TTC549 (cell line): ENCODE measurements around the gene ARSD.
A peak's percentile ranks its signal among the peaks of the same experiment; 100 is the strongest.
"Not testable (repeated sequence)": the region's sequence is repeated elsewhere in the genome, so short reads cannot be mapped to it uniquely, and the experiment has no call there.

Source experiments
- FAIRE-seq: peaks from 2 replicates; lab custom pipeline; 2012; peaks lifted over from hg19 to GRCh38; lab: Jason Lieb, UNC

Gene ARSD

DNA sequence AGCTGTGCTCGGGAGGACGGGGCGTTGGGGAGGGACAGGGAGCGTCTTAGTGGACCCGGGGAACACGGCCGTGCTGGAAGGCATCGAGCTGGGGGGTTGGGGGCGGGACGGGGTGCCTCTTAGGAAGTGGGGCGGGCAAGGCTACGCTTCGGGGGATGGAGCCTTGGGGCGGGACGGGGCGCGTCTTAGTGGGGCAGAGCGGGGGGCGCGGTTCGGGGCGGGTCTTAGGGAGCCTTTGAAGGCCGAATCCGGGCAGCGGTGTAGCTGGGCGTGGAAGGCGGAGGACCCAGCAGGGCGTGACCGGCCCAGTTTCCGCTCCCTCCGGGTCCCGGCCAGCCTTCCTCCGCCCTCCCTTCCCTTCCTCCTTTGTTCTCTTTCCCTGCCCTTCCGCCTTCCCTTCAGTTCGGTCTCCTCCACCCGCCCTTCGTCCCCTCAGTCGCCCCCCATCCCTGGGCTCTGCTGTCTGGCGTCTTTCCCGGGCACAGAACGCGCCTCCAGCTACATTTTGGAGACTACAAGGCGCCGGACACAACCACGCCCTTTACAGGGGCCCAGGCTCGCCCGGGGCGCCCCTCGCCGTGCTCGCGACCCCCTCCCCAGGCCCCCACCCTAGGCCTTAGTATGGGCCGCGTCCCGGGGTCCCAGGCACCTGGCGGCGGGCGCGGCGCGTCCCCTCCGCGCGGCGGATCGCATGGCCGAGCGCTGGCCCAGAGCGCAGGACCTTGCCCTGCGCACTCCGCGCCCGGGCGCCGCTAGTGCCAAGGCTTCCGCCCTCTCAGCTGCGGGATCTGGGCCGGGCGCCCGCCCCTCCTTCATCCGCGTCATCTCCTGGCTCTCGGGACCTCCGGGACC, at the start of gene ARSD:
TSS of gene ARSD (minus strand) at position 757 of the 852 bp plus-strand sequence. CDS start at position 693, 64 bp downstream.
- FAIRE-seq = peak; percentile 29

DNA sequence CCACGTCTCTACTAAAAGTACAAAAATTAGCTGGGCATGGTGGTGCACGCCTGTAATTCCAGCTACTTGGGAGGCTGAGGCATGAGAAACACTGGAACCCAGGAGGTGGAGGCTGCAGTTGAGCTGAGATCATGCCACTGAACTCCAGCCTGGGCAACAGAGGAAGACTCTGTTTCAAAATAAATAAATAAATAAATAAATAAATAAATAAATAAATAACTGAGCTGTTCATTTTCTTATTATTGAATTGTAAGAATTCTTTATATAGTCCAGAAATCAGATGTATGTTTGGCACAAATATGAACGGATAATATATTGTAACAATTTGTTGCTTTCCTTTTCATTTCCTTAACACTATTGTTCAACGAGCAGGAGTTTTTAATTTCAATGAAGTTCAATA, 49.5 kb upstream of the ARSD start:
- FAIRE-seq = not testable (repeated sequence)

DNA sequence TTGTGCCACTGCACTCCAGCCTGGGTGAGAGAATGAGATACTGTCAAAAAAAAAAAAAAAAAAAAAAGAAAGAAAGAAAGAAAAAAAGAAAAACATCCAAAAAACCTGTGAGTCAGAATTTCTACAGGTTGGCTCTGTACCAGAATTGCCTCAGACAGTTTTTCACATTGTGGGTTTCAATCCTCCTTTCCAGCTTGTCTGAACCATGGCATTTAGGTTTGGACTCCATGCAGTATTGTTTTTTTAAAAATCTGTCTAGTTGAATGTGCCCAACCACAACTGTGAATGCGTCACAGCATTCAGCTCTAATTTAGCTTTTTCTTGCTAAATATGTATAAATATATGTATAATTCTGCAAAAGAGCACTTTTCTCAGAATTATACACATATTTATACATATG, 45.8 kb upstream of the ARSD start:
- FAIRE-seq = no peak

DNA sequence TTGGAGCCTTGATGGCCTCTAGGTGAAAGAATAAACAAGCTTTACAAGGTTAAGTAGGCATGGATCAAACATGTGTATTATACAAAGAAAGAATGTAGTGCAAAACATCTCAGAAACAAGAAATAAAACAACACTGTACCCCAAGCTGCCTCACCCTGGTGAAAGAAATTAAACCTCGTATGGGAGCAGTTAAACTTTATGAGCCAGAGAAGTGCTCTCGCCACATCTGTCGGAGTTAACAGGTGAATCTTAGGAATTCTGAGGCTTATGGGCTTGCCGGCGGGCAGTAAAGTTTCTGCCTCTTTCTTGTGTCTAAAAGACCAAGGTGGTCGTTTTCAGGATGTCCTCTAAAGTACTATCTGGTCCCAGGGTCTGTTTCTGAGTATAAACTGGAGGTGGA, 43.3 kb upstream of the ARSD start:
- no peak for FAIRE-seq

DNA sequence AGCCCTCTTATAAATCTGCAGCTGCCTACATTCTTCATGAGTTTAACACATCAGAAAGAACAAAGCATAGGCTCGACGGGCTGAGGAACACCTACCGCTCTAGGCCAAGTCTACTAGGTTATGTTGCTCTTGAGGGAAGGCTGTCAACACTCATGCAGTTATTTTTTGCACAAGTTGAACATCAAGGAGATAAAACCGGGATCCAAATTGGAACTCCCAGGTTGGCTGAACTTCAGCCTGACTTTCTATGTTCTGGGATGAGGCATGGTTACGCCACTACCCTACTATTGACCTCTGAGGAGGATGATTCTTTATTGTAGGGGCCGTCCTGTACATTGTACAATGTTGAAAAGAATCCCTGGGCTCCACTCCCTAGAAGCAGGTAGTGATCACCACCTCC, 39.9 kb upstream of the ARSD start:
- FAIRE-seq = no peak

DNA sequence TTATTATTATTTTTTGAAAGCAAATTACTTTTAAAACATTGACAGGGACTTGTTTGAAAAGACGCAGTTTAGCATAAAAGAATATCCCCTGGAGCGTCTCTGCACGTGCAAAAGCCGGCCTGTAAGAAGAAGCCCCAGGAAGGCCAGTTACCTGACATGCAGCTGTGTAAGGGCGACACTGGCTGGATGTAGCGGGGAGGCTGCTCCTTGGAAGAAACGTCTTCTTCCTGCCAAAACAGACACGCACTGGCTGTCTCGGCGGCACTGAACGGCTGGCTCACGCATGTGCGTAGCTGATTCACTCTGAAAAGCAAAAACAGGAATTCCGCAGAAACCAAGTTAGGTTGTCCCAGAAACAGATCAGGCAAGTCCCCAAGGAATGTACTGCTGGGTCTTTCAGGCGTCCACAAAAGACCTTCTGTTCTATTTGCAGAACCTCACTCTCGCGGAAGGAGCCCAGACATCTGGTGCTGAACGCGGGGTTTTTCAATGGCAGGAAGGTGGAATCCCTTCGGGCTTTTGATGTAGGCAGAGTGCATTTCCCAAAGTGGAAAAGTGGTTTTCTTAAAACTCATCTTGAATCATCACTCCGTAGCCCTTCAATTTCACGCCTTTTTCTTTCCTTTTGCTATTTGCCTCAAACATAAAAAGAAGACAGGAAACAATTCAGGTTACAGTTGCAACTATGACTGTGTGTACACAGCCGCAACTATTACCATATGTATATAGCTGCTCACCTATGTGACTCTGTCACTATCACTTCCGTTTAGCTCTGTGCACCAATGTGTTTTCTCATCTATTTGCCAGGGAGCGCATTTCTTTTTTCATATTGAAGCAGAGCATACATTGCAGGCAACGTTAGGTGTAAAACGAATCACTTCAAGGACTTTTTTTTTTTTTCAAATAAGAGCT, 39.1 kb upstream of the ARSD start:
- no peak for FAIRE-seq

DNA sequence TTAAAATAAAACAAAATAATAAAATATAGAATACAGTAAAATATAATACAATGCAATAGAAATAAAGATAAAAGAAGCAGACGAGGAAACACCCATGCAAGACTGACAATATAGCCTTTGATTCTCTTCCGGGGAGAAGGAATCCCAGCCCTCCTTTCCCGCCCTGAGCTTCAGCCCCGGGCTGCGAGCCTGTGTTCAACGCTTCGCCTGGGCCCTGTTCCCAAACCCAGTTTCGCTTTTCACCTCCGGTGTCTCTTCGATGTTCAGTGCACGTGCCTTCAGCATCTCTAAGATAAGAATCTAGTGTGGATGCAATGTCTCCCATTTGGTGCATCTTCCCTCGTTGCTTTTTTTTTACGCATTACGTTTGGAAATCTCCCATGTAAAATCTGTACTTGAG, 38.4 kb upstream of the ARSD start:
- no peak for FAIRE-seq

GRCh38 chrX:2967012-2967411, 37.9 kb upstream of the ARSD start:
- FAIRE-seq = no peak

- no peak for FAIRE-seq
Measured at GRCh38 chrX:2965965-2966364, 36.8 kb upstream of the ARSD start.

GRCh38 chrX:2963992-2964794, 35.1 kb upstream of the ARSD start:
- peak; percentile 96 for FAIRE-seq

DNA sequence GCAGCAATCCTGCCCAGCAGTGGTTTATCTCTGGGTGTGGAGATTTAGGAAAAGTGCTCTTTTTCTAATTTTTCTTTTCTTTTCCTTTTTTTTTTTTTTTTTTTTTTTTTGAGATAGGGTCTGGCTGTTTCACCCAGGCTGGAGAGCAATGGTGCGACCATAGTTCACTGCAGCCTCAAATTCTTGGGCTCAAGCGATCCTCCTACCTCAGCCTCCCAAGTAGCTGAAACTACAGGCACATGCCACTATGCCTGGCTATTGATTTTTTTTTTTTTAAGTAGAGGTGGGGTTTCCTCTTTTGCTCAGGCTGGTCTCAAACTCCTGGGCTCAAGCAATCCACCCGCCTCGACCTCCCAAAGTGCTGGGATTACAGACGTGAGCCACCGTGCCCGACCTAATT, 34.3 kb upstream of the ARSD start:
- FAIRE-seq = not testable (repeated sequence)

GRCh38 chrX:2962381-2962780, 33.2 kb upstream of the ARSD start:
- no peak for FAIRE-seq

DNA sequence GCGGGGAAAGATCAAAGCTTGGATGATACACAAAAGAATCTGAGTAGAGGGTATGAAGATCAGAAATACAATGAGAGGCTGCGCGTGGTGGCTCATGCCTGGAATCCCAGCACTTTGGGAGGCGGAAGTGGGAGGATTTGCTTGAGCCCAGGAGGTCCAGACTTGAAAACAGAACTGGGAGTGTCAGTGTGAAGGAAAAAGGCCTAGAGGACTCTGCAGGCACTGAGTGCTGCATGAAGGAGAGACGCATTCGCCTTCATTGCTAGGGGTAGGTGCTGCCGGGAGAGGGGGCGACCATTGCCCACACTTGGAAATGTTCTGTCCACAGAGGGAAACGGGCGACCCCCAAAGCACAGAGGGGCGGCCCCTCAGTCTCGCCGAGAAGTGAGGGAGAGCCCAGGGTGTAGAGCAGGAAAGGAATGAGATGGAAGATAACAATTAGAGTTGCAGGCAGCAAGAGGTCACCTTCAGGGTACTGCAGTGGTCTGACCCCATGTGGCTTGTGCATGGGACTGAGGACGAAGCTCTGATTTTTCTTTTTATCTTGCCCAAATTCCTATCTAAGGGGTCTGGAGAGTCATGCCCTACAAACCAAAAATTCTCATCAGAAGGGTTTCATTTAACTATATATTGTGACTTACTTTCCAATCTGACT, 31.8 kb upstream of the ARSD start:
- FAIRE-seq = no peak

- no peak for FAIRE-seq
Measured at GRCh38 chrX:2958199-2958598, 29.1 kb upstream of the ARSD start.

DNA sequence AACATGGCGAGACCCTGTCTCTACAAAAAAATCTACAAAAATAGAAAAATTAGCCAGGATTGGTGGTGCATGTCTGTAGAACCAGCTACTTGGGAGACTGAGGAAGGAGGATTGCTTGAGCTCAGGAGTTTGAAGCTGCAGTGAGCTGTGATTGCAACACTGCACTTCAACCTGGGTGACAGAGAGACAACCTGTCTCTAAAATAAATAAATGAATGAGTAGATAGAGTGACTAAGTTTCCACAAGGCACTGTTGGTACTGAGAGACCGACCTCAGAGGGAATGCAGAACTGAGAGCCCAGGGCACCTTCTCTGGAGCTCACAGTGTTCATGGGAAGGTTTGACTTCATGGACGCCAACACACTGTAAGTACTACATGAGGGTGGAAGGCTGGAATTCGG, 26.7 kb upstream of the ARSD start:
- FAIRE-seq = no peak

- FAIRE-seq = no peak
Measured at GRCh38 chrX:2955281-2955680, 26.1 kb upstream of the ARSD start.

- FAIRE-seq = no peak
Measured at GRCh38 chrX:2954541-2954940, 25.4 kb upstream of the ARSD start.

DNA sequence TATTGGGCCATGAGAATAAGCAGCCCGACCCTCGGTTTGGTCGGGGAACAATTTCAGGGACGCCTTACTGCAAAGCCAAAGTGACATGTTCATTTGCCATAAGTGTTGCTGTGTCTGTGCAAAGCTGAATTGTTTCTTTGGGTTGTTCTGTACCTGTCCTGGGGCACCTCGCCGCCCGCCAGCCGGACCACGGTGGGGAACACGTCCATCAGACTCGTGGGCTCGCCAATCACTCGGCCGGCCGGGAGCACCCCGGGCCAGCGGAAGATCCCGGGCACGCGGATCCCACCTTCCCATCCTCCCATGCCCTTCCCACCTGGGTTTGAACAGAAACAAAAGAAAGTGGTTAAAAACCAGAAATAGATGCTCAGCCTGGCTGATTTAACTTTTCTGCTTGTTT, 8.8 kb upstream of the ARSD start:
- FAIRE-seq = not testable (repeated sequence)

DNA sequence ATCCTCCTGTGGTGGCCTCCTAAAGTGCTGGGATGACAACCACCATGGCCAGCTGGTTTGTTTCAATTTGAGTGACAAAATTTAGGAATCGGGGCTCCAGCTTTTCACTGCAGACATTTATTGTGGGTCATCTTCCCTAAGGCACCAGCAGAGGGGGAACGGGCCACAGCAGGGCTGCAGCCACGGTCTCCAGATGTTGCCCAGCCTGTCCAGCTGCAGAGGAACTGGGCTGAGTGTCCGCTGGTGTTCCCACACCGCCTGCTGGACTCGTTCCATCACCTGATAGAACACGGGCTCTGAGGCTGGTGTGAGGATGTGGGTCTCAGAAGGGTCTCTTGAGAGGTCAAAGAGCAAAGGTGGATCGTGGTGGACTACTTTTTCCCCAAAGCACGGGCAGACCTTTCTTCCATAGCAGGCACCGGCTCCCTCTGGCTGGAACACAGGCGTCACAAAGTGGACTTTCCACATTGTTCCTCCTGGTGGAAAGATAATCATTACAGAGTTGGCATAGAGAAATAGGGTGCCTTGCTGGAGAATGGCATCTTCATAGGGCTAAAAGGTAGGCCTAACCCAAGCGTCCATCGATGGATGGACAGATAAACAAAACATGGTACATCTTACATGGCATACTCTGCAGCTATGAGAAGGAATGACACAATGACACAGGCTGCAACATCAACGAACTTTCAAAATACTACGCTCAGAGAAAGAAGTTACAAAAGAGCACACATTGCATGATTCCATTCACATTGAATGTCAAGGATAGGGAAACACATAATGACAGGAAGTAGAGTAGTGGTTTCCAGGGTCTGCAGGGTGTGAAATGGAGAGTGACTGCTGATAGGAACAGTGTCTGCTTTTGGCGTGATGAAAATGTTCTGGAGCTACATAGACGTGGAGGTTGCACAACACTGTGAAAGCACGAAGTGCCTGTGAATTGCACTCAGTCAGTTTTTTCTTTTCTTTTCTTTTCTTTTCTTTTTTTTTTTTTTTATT, 5.9 kb upstream of the ARSD start:
- FAIRE-seq = no peak

DNA sequence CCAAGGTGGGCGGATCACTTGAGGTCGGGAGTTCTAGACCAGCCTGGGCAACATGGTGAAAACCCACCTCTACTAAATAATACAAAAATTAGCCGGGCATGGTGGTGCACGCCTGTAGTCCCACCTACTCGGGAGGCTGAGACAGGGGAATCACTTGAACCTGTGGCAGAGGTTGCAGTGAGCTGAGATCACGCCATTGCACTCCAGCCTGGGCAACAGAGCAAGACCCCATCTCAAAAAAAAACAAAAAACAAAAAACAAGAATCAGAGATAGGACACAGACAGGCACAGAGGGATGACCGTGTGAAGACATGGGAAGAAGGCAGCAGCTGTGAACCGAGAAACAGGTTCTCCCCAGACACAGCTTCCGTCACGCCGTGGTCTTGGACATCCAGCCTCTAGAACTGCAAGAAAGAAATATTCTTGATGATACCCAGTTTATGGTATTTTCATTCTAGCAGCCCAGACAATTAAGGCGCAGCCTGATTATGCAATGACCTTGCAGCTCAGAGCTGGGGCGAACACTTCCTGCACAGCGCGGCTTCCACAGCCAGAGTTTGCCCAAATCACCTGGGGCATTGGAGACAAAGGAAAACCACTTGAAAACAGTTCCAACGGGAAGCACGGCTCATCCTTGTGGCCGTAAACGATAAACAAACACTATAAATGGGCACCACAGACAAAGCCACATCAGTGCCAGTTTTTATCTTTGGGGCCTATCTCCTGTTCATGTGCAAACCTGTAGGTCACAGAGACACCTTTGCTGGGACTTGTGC, 4.2 kb upstream of the ARSD start:
- FAIRE-seq = no peak
